ENCODE results near the gene IL17RA. TPM values are rescaled to one million over a fixed set of nuclear protein-coding genes. Genes with fewer than 3 reads are reported as not detected.
A peak's percentile ranks its signal among the peaks of the same experiment; 100 is the strongest.
"Not testable (repeated sequence)": the region's sequence is repeated elsewhere in the genome, so short reads cannot be mapped to it uniquely, and the experiment has no call there.

The IL17RA gene
- total and polyA plus RNA-seq, 7 experiments from 2014 or later, result 45.8 to 91.8 (median 70.4) TPM

DNA sequence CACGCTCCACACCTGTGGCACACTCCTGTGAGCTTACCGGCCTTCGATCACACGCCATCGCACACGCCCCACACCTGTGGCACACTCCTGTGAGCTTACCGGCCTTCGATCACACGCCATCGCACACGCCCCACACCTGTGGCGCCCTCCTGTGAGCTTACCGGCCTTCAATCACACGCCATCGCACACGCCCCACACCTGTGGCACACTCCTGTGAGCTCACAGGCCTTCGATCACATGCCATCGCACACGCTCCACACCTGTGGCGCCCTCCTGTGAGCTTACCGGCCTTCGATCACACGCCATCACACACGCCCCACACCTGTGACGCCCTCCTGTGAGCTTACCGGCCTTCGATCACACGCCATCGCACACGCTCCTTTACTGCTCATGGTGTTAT lies 62.7 kb downstream of the IL17RA start:
- CTCF ChIA-PET; H3K27me3 ChIP-seq (ENCODE audit: control insufficient read depth in 2 of 2, insufficient read depth in 2 of 2, low read length in 2 of 2); DNase-seq; H3K4me1 ChIP-seq (ENCODE audit: control insufficient read depth in 2 of 2, insufficient read depth in 2 of 2, low read length in 2 of 2); intact Hi-C loops (cut with micrococcal nuclease); H3K4me3 Mint-ChIP-seq; H3K27me3 Mint-ChIP-seq; H3K27ac ChIP-seq (ENCODE audit: low read depth, low read length); H3K9me3 ChIP-seq (ENCODE audit: control insufficient read depth in 2 of 3, low read length in 3 of 3); ATAC-seq; H3K9me3 Mint-ChIP-seq; H3K4me3 ChIP-seq (ENCODE audit: low read length): not testable (repeated sequence)
- POLR2A ChIA-PET, result interaction anchor here (0.6 kb wide), 1 partner anchor 69 kb away, joined by 4 read pairs; no protein-coding TSS in a partner anchor
- Mint-ChIP-seq H3K27ac (peak overlapping the region in 2 of 9 donors; percentile 75 to 90), H3K4me1 (peaks cover 6 to 25% (median 15%) of the 10 kb centered on the region in 7 donors), H3K36me3 (peaks cover 8 to 22% (median 12%) of the 10 kb centered on the region in 5 donors)
- H3K36me3 ChIP-seq (ENCODE audit: control insufficient read depth in 2 of 3, insufficient read depth in 3 of 3, low read length in 3 of 3), result peaks cover 0 to 56% (median 3%) of the 10 kb centered on the region in 3 experiments

DNA sequence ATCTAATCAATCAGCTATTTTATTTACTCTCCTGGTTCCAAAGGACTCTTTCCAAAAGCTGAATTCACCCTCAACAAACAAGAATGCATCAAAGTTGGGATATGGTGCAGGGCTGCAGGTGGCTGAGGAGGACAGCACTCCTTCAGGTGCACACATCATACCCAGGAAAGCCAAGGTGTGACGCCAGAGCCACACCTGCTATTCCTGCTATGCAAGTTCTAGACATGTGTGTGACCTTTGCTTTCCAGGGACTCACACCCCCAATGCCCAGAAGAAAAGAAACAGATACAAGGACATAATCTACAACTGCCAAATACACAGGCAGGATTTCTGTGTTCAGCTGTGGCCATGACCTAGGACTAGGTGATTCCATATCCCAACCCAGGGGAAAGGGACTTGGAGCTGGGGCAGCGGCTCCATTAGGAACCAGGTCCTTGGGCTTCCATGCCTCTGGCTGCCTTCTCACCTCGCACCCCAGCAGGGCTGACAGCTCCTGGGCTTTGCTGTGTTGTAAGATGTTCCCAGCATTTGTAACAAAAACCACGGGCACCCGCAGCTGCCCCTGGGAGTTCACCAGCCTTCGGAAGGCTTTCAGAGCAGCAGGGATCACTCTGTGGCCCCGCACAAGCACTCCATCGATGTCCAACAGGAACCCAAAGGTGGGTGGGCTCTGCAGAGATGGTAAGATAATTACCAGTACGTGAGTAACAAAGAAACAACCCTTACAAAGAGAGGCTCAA lies 64.4 kb downstream of the IL17RA start:
- Histone ChIP-seq H3K36me3 (ENCODE audit: control insufficient read depth in 2 of 3, insufficient read depth in 3 of 3, low read length in 3 of 3) (peaks cover 0 to 38% (median 3%) of the 10 kb centered on the region in 3 experiments), H3K27me3 (ENCODE audit: control insufficient read depth in 2 of 2, insufficient read depth in 2 of 2, low read length in 2 of 2) (no peaks in the 10 kb centered on the region), H3K9me3 (ENCODE audit: control insufficient read depth in 2 of 3, low read length in 3 of 3) (no peaks in the 10 kb centered on the region), H3K4me3 (ENCODE audit: low read length) (no peak overlapping the region), H3K4me1 (ENCODE audit: control insufficient read depth in 2 of 2, insufficient read depth in 2 of 2, low read length in 2 of 2) (no peaks in the 10 kb centered on the region), H3K27ac (ENCODE audit: low read depth, low read length) (no peak overlapping the region)
- Mint-ChIP-seq H3K4me1 (peaks cover 7 to 36% (median 23%) of the 10 kb centered on the region in 7 donors), H3K4me3 (no peak overlapping the region), H3K27me3 (no peaks in the 10 kb centered on the region), H3K36me3 (peaks cover 4 to 17% (median 12%) of the 10 kb centered on the region in 5 donors), H3K9me3 (no peaks in the 10 kb centered on the region), H3K27ac (peak overlapping the region in 3 of 9 donors; percentile 14 to 51 (median 41))
- no peak for ATAC-seq
- POLR2A ChIA-PET, result no interaction called here
- intact Hi-C loops (cut with micrococcal nuclease), result no loop called here
- no peak for DNase-seq
- CTCF ChIA-PET, result no interaction called here

DNA sequence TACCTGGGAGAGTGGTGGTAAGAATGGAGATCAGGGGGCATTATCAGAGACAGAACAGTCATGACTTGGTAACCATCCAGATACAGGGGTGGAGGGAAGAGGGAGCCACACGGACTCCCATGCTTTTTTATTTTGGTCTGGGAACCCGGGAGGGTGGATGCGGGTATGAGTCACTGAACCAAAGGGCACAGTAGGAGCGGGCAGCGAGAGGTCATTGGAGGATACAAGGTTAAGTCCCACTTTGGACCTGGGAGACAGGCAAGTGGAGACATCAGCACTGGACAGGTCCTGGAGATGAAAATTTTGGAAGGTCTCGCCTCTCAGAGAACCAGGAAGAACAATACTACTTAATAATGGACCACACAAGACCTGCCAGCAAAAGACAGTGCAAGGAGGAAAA lies 67.5 kb downstream of the IL17RA start:
- H3K27me3 ChIP-seq (ENCODE audit: control insufficient read depth in 2 of 2, insufficient read depth in 2 of 2, low read length in 2 of 2), result no peaks in the 10 kb centered on the region
- Mint-ChIP-seq H3K4me3 (peak overlapping the region in 1 of 10 donors; percentile 60), H3K36me3 (peaks cover 8 to 19% (median 16%) of the 10 kb centered on the region in 5 donors), H3K4me1 (peaks cover 28 to 63% (median 45%) of the 10 kb centered on the region in 7 donors), H3K9me3 (no peaks in the 10 kb centered on the region), H3K27ac (peak overlapping the region in 3 of 9 donors; percentile 5 to 61 (median 22)), H3K27me3 (no peaks in the 10 kb centered on the region)
- no peaks in the 10 kb centered on the region for H3K9me3 ChIP-seq (ENCODE audit: control insufficient read depth in 2 of 3, low read length in 3 of 3)
- no peak overlapping the region for H3K27ac ChIP-seq (ENCODE audit: low read depth, low read length)
- ATAC-seq, result no peak
- POLR2A ChIA-PET, result no interaction called here
- H3K36me3 ChIP-seq (ENCODE audit: control insufficient read depth in 2 of 3, insufficient read depth in 3 of 3, low read length in 3 of 3), result peaks cover 0 to 26% (median 3%) of the 10 kb centered on the region in 3 experiments
- CTCF ChIA-PET, result no interaction called here
- no peak overlapping the region for H3K4me3 ChIP-seq (ENCODE audit: low read length)
- no peak for DNase-seq
- peaks cover 3 to 9% of the 10 kb centered on the region in 2 donors for H3K4me1 ChIP-seq (ENCODE audit: control insufficient read depth in 2 of 2, insufficient read depth in 2 of 2, low read length in 2 of 2)
- intact Hi-C loops (cut with micrococcal nuclease), result no loop called here

DNA sequence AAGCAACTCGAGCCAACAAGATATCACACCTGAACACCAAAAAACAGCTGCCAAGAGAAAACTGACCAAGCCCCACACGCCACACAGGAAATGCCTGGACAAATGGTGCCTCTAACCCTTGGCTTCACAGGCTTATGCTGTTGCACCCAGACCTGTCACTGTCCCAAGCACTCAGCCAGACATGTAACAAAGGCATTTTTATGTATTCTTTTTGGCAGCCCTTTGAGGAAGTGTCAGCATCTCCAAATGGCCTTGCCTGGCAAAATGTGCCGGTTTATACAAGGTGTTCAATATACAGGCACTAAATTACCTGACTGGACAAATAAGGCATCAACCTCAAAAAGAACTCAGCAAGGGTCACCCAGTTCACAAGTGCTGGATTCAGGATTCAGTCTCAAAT lies 68.2 kb downstream of the IL17RA start:
- Mint-ChIP-seq H3K27ac (peak overlapping the region in 1 of 9 donors; percentile 16), H3K27me3 (no peaks in the 10 kb centered on the region), H3K4me3 (no peak overlapping the region), H3K9me3 (no peaks in the 10 kb centered on the region), H3K36me3 (peaks cover 4 to 14% (median 12%) of the 10 kb centered on the region in 5 donors), H3K4me1 (peaks cover 32 to 69% (median 47%) of the 10 kb centered on the region in 7 donors)
- ChIA-PET CTCF (no interaction called here), POLR2A (no interaction called here)
- no peaks in the 10 kb centered on the region for H3K27me3 ChIP-seq (ENCODE audit: control insufficient read depth in 2 of 2, insufficient read depth in 2 of 2, low read length in 2 of 2)
- ATAC-seq (no peak), DNase-seq (no peak)
- no peaks in the 10 kb centered on the region for H3K9me3 ChIP-seq (ENCODE audit: control insufficient read depth in 2 of 3, low read length in 3 of 3)
- peaks cover 8 to 15% of the 10 kb centered on the region in 2 donors for H3K4me1 ChIP-seq (ENCODE audit: control insufficient read depth in 2 of 2, insufficient read depth in 2 of 2, low read length in 2 of 2)
- H3K4me3 ChIP-seq (ENCODE audit: low read length), result no peak overlapping the region
- H3K36me3 ChIP-seq (ENCODE audit: control insufficient read depth in 2 of 3, insufficient read depth in 3 of 3, low read length in 3 of 3), result peaks cover 0 to 20% (median 0%) of the 10 kb centered on the region in 3 experiments
- H3K27ac ChIP-seq (ENCODE audit: low read depth, low read length), result no peak overlapping the region
- intact Hi-C loops (cut with micrococcal nuclease), result no loop called here

DNA sequence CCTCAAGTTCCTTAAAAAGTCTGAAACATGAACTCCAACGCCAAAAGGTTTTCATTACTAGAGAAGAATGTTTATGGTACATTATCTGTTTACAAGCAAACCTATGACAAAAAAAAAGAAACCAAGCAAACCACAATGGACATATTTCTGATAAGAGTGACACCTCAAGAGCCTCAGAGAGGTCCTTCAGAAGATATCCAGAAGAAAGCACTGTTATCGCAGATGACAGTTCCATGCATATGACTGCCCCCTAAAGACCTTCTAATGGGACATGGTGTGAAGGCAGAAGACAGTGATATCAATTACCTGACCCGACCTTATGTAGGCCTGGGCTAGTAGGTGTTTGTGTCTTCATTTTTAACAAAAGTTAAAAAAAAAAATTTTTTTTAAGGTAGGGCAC lies 71.1 kb downstream of the IL17RA start:
- H3K27me3 Mint-ChIP-seq, result no peaks in the 10 kb centered on the region
- Histone ChIP-seq H3K27me3 (ENCODE audit: control insufficient read depth in 2 of 2, insufficient read depth in 2 of 2, low read length in 2 of 2) (no peaks in the 10 kb centered on the region), H3K4me3 (ENCODE audit: low read length) (no peak overlapping the region), H3K9me3 (ENCODE audit: control insufficient read depth in 2 of 3, low read length in 3 of 3) (no peaks in the 10 kb centered on the region), H3K36me3 (ENCODE audit: control insufficient read depth in 2 of 3, insufficient read depth in 3 of 3, low read length in 3 of 3) (peaks cover 0 to 5% (median 0%) of the 10 kb centered on the region in 3 experiments), H3K27ac (ENCODE audit: low read depth, low read length) (no peak overlapping the region), H3K4me1 (ENCODE audit: control insufficient read depth in 2 of 2, insufficient read depth in 2 of 2, low read length in 2 of 2) (peaks cover 18 to 26% of the 10 kb centered on the region in 2 donors)
- peak overlapping the region; percentile 14 to 66 (median 38) for H3K4me3 Mint-ChIP-seq
- DNase-seq (no peak), ATAC-seq (no peak)
- intact Hi-C loops (cut with micrococcal nuclease), result loop anchor here in 1 of 2 donors (5.0 kb wide), 4 partner anchors 61 to 621 kb away; partner anchors contain the start of genes ADA2 and ATP6V1E1
- H3K27ac Mint-ChIP-seq, result peak overlapping the region in 1 of 9 donors; percentile 78
- peaks cover 34 to 73% (median 48%) of the 10 kb centered on the region in 7 donors for H3K4me1 Mint-ChIP-seq
- POLR2A ChIA-PET, result no interaction called here
- no peaks in the 10 kb centered on the region for H3K9me3 Mint-ChIP-seq
- CTCF ChIA-PET, result no interaction called here
- H3K36me3 Mint-ChIP-seq, result peaks cover 4 to 15% (median 5%) of the 10 kb centered on the region in 5 donors

DNA sequence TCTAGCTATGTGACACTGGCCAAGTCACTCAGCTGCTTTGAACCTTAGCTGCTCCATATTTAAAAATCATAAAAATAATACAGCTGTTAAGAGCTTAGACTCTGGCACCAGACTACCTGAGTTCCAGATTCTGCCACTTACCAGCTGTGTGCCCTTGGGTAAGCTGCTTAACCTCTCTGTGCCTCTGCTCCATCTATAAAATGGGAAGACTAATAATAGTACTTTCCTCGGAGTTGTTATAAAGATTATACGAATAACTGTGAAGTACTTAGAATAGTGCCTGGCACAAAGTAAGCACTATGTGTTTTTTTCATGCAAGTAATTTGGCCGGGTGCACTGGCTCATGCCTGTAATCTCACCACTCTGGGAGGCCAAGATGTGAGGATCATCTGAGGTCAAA lies 72.9 kb downstream of the IL17RA start:
- Histone ChIP-seq H3K36me3 (ENCODE audit: control insufficient read depth in 2 of 3, insufficient read depth in 3 of 3, low read length in 3 of 3) (peaks cover 0 to 5% (median 0%) of the 10 kb centered on the region in 3 experiments), H3K4me3 (ENCODE audit: low read length) (peak overlapping the region; percentile 79), H3K27me3 (ENCODE audit: control insufficient read depth in 2 of 2, insufficient read depth in 2 of 2, low read length in 2 of 2) (no peaks in the 10 kb centered on the region), H3K4me1 (ENCODE audit: control insufficient read depth in 2 of 2, insufficient read depth in 2 of 2, low read length in 2 of 2) (peaks cover 18 to 26% of the 10 kb centered on the region in 2 donors), H3K27ac (ENCODE audit: low read depth, low read length) (no peak overlapping the region), H3K9me3 (ENCODE audit: control insufficient read depth in 2 of 3, low read length in 3 of 3) (no peaks in the 10 kb centered on the region)
- peaks cover 24 to 57% (median 36%) of the 10 kb centered on the region in 7 donors for H3K4me1 Mint-ChIP-seq
- ChIA-PET CTCF (interaction anchor here (0.6 to 1.7 kb wide), 4 partner anchors 14 to 259 kb away, joined by 3 to 9 read pairs (median 5); no protein-coding TSS in a partner anchor), POLR2A (interaction anchor here (0.7 to 1.0 kb wide), 3 partner anchors 17 to 94 kb away, joined by 3 to 4 read pairs (median 3); no protein-coding TSS in a partner anchor)
- H3K27ac Mint-ChIP-seq, result peak overlapping the region in 4 of 9 donors; percentile 36 to 71 (median 66)
- peak overlapping the region; percentile 80 to 90 (median 86) for H3K4me3 Mint-ChIP-seq
- no peaks in the 10 kb centered on the region for H3K9me3 Mint-ChIP-seq
- H3K27me3 Mint-ChIP-seq, result no peaks in the 10 kb centered on the region
- intact Hi-C loops (cut with micrococcal nuclease), result loop anchor here (2.0 to 5.0 kb wide), 5 partner anchors 41 to 620 kb away; partner anchors contain the start of genes ADA2 (in 1 of the 2) and ATP6V1E1 (in 1 of the 2)
- no peak for ATAC-seq
- peaks cover 0 to 9% (median 4%) of the 10 kb centered on the region in 5 donors for H3K36me3 Mint-ChIP-seq
- DNase-seq, result no peak

All from naive thymus-derived CD4-positive, alpha-beta T cell (primary cell).